ENCODE measurements around the gene SLC35B4.
"Not testable (repeated sequence)": the region's sequence is repeated elsewhere in the genome, so short reads cannot be mapped to it uniquely, and the experiment has no call there.

The SLC35B4 gene

GRCh38 chr7:134330974-134331373 lies 14.2 kb upstream of the SLC35B4 start:
- no peak for DNase-seq

- DNase-seq = no peak
These were observed 13.1 kb upstream of the SLC35B4 start for GRCh38 chr7:134329614-134330346.

DNA sequence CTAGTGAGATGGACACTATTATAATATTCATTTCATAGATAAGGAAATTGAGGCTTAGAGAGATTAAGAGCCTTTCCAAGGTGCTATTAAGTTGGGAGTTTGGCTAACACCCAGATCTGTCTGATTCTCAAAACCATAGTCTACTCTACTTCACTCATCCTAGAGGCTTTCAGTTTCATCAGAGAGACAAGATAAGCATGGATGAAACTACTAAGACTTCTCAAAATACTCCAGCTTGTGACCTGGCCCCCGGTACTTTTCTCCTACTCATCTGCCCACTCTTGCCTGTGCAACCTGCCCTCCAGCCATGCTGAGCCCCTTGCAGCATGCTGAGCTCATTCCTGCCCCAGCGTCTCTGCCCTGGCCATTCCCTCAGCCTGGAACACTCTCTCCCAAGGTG lies 12.2 kb upstream of the SLC35B4 start:
- no peak for DNase-seq

DNA sequence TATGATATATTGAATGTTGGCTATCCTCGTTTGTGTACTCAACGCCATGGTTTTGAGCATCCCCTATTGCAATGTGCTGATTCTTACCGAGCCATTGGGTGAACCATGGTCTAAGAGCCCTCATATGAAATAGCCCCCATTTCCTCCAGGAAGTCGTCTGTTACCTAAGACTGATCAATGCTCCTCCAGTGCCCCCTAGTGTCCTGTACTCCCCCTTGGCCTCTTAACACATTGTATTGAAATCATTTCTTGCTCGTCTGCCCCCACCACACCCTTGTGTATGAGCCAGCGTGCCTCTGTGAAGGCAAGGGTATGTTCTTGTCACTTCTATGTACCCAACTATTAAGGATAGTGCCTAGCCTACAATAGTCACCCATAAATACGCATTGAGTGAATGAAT lies 11.2 kb upstream of the SLC35B4 start:
- DNase-seq = no peak

DNA sequence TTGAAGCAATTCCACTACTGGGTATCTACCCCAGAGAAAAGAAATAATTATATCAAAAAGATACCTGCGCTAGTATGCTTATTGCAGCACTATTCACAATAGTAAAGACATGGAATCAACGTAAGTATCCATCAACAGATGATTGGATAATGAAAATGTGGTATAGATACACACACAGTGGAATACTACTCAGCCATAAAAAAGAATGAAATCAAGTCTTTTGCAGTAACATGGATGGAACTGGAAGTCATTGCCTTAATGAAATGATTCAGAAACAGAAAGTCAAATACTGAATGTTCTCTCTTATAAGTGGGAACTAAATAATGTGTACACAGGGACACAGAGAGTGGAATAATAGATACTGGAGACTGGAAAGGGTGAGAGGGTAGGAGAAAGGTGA lies 7.4 kb upstream of the SLC35B4 start:
- DNase-seq = no peak

GRCh38 chr7:134320201-134320600 lies 3.5 kb upstream of the SLC35B4 start:
- DNase-seq = no peak

DNA sequence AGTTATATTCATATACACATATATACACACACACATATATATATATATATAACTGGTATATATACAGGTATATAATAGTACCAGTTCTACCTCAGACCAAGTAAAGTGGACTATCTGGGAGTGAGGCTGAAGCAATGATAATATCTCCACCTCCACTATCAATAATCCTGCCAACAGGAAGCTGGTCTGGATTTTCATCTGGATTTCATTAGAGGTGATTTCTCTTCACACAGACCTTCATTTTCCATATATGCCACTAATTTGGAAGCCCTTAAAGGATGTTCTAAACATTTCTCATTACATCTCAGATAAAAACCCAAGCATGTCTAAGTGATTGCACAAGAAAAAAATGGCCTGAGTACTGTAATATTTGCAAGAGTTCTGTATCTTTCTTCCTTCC lies 1.7 kb upstream of the SLC35B4 start:
- DNase-seq = no peak

DNA sequence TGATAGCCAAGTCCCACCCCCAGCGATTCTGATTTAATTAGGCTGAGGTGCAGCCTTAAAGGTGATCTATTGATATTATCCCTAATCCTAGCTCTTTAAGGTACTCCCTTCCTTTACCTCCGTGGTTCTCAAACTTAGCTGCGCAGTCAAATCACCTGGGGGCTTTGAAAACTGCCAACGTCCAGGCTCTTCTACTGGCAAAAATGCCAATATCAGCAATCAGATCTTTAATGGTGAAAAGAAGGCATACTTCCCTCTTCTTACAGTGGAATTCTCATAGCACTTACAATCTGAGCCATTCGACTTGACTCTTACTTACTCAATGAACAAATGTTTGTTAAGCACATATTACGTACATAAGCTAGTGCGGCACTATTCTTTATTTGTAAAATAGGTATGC lies 704 bp upstream of the SLC35B4 start:
- DNase-seq = no peak

- no peak for DNase-seq
These were observed 821 bp downstream of the SLC35B4 start for GRCh38 chr7:134315679-134316538.

DNA sequence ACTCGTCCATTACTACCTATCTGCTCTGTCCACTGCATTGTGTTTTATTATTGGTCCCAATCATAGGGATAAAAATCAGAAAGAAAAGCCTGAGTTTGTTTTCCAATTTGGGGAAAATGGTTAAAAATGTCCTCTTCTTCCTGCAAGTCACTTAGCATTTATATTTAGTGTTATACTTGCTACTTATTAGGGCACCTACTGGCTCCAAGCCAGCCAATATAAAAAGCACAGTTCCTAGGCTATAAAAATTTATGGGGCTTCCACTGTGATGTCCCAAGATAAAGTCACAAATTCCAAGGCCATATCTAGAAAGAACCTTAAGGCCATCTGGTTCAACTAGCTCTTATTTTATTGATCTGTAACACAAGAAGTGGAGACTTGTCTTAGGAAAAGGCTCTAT lies 3.2 kb downstream of the SLC35B4 start:
- DNase-seq = no peak

- DNase-seq = no peak
These were observed 4.0 kb downstream of the SLC35B4 start for GRCh38 chr7:134312717-134313116.

DNA sequence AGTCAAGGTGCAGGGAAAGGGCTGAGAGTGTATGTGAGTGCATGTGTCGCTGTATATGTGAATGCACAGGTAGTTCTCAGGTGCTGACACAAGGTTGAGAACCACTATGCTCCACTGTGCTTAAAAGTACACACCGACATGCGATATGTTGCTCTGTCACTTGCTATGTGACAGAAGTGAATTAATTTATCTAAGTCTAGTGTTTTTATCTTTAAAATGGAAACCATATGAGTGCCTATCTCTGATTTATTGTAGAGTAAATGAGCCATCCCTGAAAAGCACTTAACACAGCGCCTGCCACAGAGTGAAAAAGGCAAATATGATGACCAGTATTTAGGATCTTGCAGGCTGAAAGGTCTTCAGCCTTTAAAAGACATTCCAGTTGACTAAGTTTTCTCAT lies 4.9 kb downstream of the SLC35B4 start:
- DNase-seq = no peak

- no peak for DNase-seq
These were observed 8.2 kb downstream of the SLC35B4 start for GRCh38 chr7:134308548-134308947.

DNA sequence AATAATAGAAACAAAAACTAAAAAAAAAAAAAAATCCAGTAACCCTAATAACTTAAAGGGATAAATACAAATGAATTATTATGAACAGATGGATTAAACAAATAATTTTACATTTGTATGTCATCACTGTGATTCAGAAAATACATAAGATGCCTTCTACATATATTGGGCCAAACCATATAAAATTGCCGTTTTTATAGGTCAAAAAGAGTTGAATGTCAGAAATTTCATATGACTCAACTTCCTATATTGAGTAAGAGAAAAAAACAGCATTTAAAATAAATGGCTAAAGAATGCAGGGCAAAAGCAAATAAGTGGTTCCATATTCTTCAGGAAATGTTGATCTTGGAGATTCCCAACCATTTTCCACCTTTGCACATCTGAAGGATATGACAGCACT lies 9.4 kb downstream of the SLC35B4 start:
- DNase-seq = no peak

- no peak for DNase-seq
These were observed 14.6 kb downstream of the SLC35B4 start for GRCh38 chr7:134302120-134302519.

DNA sequence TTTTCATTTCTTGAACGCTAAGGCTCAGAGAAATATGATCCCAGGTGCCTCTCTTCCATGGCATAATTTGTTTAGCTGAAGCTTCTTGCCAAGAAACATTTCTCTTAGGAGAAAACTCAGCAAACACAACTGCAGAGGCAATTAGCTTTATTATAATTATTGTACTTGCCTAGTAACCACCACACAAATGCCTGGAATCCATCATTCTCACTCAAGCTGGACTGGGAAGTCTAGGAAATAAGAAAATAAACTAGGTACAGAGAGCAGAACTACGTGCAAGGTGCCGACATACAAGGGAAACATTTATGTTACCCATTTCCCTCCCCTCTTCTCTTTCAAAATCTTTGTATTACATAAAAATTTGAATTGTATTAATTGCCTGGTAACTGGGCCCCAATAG lies 15.1 kb downstream of the SLC35B4 start:
- no peak for DNase-seq

DNA sequence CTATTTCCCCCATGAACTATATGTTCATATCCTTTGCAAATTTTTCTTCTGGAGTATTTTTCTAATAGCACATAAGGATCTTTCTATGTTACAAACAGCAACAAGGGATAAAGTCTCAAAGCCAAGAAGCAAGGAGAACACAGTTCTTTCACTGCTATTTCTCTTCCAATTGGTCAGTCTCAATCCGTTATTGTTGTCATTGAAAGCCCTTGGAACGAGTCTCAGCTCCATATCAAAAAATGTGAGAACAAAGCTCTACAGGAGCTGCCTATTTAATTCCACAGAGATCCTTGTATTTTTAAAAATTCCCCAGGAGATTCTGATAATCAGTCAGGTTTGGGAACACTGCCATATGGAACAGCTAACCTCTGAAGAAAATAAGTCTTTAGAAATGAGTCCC lies 15.7 kb downstream of the SLC35B4 start:
- no peak for DNase-seq

DNA sequence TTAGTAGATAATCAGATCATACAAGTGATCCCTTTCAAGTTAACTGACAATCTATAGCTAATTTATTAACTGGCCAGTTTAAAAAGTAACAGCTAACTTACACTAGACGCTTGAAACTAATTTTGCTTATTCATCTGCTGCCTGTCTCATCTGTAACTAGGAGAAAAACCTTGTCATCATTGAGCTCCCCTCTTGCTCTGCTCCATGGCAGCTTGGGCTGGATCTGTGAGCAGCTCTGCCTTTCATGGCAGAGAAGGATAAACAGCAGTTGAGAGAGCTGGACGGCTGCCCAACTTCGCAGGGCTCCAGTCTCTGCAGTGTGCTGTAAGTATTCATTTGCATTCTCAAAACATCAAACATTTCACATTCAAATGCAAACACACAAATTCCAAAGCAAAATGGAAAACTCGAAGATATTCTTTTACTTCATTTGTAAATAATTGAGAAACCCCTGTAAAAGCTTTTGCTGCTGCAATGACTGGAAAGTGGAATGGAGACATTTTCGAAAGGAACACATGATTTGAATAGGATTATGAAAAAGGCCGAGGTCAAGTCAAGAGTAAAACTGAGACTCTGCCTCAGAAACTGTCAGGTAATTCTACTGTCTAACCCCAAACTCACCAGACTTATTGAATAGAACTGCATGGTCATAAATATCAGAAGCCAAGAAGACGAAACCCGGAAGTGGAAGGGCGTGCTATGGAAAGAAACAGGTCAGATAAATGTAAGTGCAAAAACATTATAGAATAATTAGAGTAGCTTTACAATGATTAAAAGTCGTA lies 17.6 kb downstream of the SLC35B4 start:
- no peak for DNase-seq

DNA sequence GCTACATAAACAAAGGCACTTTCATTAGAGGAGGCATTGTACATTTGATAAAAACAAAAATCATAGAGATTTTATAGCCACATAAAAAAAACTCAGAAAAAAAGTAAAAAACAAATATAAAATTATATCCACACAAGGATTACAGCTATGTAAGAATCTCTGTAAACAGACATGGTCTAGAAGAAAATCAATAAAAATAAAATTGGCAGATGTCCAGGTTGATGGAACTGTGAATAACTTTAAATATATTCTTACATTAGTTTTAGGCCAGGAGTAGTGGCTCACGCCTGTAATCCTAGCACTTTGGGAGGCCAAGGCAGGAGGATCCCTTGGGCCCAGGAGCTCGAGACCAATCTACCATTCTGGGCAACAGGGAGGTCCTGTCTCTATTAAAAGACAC lies 19.2 kb downstream of the SLC35B4 start:
- no peak for DNase-seq

GRCh38 chr7:134295982-134296381 lies 20.7 kb downstream of the SLC35B4 start:
- DNase-seq = not testable (repeated sequence)

DNA sequence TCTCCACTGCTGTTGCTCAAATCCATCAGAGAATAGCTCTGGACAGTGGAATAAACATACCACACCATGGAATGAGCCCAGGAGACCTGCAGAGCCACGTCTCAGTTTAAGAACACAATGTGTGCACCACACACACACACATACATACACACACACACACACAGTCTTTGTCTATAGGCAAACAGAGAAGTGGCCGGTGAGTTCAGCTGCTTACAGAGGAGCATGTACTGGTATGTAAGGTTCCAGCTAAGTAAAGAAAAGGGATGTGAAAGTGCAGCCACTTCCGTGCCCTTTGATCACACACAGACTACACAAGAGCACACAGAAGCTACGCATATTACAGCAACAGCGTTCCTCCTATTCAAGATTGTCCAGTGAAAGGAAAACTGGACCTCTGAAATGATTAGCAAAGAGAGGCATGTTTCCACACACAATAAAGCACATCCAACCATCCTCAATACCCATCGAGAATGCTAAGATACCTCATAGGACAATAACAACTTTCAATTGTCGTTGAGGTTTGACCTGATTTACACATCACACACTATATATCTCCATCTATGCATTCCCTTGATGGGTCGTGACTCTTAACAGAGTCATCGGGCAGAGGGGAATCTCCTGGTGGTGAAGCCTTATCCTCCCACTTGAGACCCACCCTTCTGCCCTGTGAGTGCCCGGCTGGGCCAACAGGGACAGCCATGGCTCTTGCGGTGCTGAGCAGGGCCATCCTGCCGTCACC lies 23.6 kb downstream of the SLC35B4 start:
- no peak for DNase-seq

DNA sequence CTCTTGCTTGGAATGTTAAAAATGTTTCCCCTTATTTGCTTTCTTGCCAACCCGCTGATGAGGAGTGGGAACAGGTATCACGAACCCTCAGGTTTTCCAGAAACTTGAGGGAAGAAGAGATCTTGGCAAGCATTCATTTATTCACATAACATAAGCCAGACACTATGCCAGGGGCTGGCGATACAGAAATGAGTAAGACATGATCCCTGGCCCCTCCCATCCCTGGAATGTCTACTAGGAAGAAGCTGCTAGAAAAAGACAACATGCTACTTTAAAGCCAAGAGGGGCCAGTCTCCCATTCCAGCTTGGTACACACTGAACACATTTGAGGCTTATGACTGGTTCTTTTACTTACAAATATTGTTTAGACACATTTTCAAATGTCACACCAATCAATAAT lies 26.4 kb downstream of the SLC35B4 start:
- DNase-seq = no peak

DNA sequence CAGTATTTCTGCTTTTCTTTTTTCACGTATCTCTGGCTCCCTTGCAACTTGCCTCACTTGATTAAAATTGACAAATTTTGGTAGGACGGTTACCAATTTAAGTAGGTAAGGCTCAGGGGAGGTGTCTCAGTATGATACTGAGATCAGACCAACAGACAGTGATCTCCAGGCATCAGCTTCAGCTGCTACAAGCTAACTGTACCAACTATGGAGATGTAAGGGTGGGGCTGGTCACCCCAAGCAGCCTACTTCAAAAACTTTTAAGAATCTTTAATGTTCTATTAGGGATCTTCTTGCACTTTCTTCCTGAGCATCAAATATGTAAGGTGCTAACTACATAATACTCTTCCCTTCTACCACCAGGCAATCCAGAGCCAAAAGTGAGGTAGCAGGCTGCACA lies 26.9 kb downstream of the SLC35B4 start:
- DNase-seq = no peak
